Measurements from ENCODE around the gene FOXJ3. TPM values are rescaled to one million over a fixed set of nuclear protein-coding genes. Genes with fewer than 3 reads are reported as not detected.

Gene FOXJ3
- total RNA-seq, 1 donor from 2014 or later, result 15.1 TPM

- DNase-seq (ENCODE audit: low read depth in 2 of 2), result peak; percentile 78 to 86
Measured at GRCh38 chr1:42334240-42335049, 590 bp downstream of the FOXJ3 start.

DNA sequence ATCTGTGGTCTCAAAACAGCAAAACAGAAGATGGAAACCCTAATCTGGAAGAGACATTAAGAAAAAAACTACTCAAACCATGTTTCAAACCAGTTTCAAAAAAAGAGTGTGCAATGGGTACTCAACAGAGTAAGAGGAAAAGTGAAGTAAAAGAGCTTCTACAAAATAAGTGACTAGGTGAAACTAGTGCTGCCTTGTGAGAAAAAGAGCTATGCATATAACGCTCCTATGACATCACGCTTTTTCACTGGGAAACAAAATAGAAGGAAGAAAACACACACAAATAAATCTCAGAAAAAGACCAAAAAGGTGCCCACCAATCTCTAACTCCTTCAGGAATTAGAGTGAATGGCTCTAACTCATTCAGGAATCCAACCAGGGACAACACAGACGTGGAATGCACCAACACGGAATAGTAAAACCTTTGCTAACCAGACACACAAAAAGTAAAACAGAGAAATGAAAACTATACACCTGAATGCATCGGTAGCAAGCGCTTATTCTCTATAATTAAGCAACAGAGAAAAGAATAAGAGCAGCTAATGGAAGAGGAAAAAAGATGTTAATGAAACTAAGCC lies 1.3 kb downstream of the FOXJ3 start:
- peak in 1 of 2 donors; percentile 26 for DNase-seq (ENCODE audit: low read depth in 2 of 2)

GRCh38 chr1:42332877-42333276 lies 2.2 kb downstream of the FOXJ3 start:
- no peak for DNase-seq (ENCODE audit: low read depth in 2 of 2)

GRCh38 chr1:42330215-42330614 lies 4.8 kb downstream of the FOXJ3 start:
- no peak for DNase-seq (ENCODE audit: low read depth in 2 of 2)

DNA sequence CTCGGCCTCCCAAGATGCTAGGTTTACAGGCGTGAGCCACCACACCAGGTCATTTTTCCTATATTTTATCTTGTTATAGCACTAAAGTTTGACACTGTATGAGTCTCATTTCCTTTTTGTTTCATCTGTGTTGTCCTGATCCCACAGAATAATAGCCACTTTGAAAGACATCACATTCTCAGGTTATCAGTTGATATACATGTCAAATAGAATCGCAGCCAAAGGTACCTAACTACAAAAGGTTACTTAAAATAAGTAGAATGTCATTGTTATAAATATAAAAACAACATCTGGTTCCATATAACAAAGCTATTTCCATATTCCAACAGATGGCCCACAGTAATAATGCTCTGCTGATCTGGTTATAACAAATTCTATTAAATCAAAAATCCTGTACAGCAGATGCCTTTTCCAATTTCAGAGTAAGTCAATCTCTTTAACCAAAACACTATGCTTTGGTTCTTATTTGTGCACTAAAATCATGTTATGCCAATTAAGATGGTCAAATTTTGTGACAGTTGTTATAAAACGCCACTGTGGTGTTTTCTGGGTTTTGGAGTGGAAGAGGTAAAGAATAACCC lies 6.0 kb downstream of the FOXJ3 start:
- DNase-seq (ENCODE audit: low read depth in 2 of 2), result peak; percentile 52 to 65

- no peak for DNase-seq (ENCODE audit: low read depth in 2 of 2)
Measured at GRCh38 chr1:42328047-42328625, 6.9 kb downstream of the FOXJ3 start.

GRCh38 chr1:42325014-42325402 lies 10.0 kb downstream of the FOXJ3 start:
- no peak for DNase-seq (ENCODE audit: low read depth in 2 of 2)

GRCh38 chr1:42324398-42325013 lies 10.5 kb downstream of the FOXJ3 start:
- DNase-seq (ENCODE audit: low read depth in 2 of 2), result no peak

- no peak for DNase-seq (ENCODE audit: low read depth in 2 of 2)
Measured at GRCh38 chr1:42323551-42323950, 11.5 kb downstream of the FOXJ3 start.

DNA sequence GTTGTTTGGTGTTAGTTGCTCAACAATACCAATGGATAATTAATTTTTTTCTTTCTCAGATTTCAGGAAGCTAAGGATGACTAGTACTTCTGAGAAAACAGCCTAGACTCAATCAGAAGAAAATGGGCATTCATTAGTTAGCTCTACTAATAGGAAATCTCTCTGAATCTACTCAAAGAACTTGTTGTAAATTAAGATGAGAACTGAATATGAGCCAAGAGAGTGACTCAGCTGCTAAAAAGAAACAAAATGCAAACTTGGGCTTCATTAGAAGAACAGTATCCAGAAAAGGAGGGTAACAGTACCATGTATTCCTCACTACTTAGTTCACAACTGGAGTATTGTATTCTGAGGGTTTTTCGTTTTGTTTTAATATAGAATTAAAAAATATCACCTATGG lies 12.5 kb downstream of the FOXJ3 start:
- peak in 1 of 2 donors; percentile 62 for DNase-seq (ENCODE audit: low read depth in 2 of 2)

DNA sequence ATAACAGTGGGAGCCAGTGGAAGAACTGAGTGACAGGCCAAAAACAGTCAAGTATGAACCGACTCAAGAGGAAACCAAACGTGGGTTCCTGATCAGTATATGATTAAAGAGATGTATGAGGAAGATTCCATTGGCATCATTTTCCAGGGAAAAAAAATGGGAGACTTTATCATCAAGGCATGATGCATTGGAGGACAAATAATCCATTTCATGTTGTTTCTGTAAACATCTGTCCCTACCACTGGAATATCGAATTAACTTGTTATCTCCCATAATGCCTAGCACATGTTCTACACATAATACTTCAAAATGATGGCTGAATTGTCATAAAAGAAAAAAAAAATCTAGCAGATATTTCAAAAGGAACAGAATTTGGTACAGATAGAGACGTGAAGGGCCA lies 13.3 kb downstream of the FOXJ3 start:
- DNase-seq (ENCODE audit: low read depth in 2 of 2), result no peak

GRCh38 chr1:42320708-42321107 lies 14.3 kb downstream of the FOXJ3 start:
- no peak for DNase-seq (ENCODE audit: low read depth in 2 of 2)

- peak in 1 of 2 donors; percentile 55 for DNase-seq (ENCODE audit: low read depth in 2 of 2)
Measured at GRCh38 chr1:42319871-42320484, 15.1 kb downstream of the FOXJ3 start.

DNA sequence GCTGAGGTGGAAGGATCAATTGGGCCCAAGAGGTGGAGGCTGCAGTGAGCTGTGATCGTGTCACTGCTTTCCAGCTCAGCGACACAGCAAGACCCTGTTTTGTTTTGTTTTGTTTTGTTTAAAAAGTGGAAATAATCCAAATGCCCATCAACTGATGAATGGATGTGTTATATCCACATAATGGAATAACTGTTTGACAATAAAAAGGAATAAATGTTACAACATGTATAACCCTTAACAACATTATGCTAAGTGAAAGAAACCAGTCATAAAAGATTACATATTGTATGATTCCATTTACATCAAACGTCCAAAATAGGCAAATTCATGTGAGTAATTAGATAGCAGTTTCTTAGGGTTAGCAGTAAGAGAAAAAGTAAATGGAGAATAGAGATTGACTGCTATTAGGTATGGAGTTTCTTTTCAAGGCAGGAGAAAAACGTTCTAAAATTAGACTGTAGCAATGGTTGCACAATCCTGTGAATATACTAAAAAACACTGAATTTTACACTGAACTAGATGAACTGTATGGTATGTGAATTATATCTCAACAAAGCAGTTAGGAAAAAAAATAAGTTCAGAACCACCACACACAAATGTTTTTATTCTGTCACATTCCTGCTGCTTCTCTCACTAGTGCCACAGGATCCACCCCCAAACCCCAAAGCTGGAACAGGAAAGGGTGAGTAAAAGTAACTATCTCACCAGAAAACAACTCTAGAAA lies 15.7 kb downstream of the FOXJ3 start:
- peak in 1 of 2 donors; percentile 45 for DNase-seq (ENCODE audit: low read depth in 2 of 2)

GRCh38 chr1:42318601-42319000 lies 16.4 kb downstream of the FOXJ3 start:
- no peak for DNase-seq (ENCODE audit: low read depth in 2 of 2)

DNA sequence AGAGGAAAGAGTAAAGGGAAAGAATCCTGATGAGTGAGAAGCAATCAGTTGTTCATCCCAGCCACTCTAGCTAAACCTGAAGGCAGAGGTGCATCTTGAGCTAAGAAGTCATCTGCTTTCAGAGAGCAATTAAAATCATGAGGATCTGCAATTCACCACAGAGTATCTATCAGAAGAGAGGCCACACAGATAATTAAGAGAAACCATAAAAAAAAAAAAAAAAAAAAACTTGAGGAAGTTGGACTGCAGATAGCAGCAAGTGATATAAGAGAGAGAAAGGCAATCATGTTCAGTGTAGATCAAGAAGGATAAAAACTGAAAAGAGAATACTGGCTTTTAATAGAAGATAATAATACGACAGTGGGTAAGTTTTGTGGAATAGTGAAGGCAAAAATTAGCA lies 17.7 kb downstream of the FOXJ3 start:
- DNase-seq (ENCODE audit: low read depth in 2 of 2), result no peak

GRCh38 chr1:42316292-42316691 lies 18.7 kb downstream of the FOXJ3 start:
- no peak for DNase-seq (ENCODE audit: low read depth in 2 of 2)

GRCh38 chr1:42315500-42315899 lies 19.5 kb downstream of the FOXJ3 start:
- no peak for DNase-seq (ENCODE audit: low read depth in 2 of 2)

GRCh38 chr1:42313970-42314369 lies 21.1 kb downstream of the FOXJ3 start:
- no peak for DNase-seq (ENCODE audit: low read depth in 2 of 2)

- DNase-seq (ENCODE audit: low read depth in 2 of 2), result no peak
Measured at GRCh38 chr1:42312576-42313212, 22.3 kb downstream of the FOXJ3 start.
